ENCODE measurements around the gene RUFY4. TPM values are rescaled to one million over a fixed set of nuclear protein-coding genes. Genes with fewer than 3 reads are reported as not detected.
"Not testable (repeated sequence)": the region's sequence is repeated elsewhere in the genome, so short reads cannot be mapped to it uniquely, and the experiment has no call there.

The RUFY4 gene
- total RNA-seq, 1 donor from 2014 or later, result not detected

GRCh38 chr2:218041302-218042168 is 27.5 kb upstream of the RUFY4 start:
- TF ChIP-seq CTCF (IDR thresholded peaks at IDR 0.05), result no peak
- Mint-ChIP-seq H3K9me3 (ENCODE audit: low read depth) (no peaks in the 10 kb centered on the region), H3K27ac (ENCODE audit: unreplicated experiment) (no peak overlapping the region), H3K4me3 (ENCODE audit: unreplicated experiment) (no peak overlapping the region), H3K36me3 (ENCODE audit: low read depth) (no peaks in the 10 kb centered on the region), H3K27me3 (ENCODE audit: low read depth) (peaks cover 23% of the 10 kb centered on the region), H3K4me1 (ENCODE audit: low read depth) (no peaks in the 10 kb centered on the region)
- no peak for DNase-seq (ENCODE audit: low spot score)

- Mint-ChIP-seq H3K36me3 (ENCODE audit: low read depth) (no peaks in the 10 kb centered on the region), H3K9me3 (ENCODE audit: low read depth) (no peaks in the 10 kb centered on the region), H3K4me3 (ENCODE audit: unreplicated experiment) (no peak overlapping the region), H3K27ac (ENCODE audit: unreplicated experiment) (no peak overlapping the region), H3K4me1 (ENCODE audit: low read depth) (no peaks in the 10 kb centered on the region), H3K27me3 (ENCODE audit: low read depth) (peaks cover 15% of the 10 kb centered on the region)
- no peak for DNase-seq (ENCODE audit: low spot score)
- TF ChIP-seq CTCF (IDR thresholded peaks at IDR 0.05), result no peak
These were observed 26.0 kb upstream of the RUFY4 start for GRCh38 chr2:218043100-218043499.

- no peaks in the 10 kb centered on the region for H3K4me1 Mint-ChIP-seq (ENCODE audit: low read depth)
- TF ChIP-seq CTCF (IDR thresholded peaks at IDR 0.05), result no peak
- H3K27me3 Mint-ChIP-seq (ENCODE audit: low read depth), result peaks cover 18% of the 10 kb centered on the region
- H3K27ac Mint-ChIP-seq (ENCODE audit: unreplicated experiment), result no peak overlapping the region
- H3K9me3 Mint-ChIP-seq (ENCODE audit: low read depth), result no peaks in the 10 kb centered on the region
- DNase-seq (ENCODE audit: low spot score), result no peak
- H3K36me3 Mint-ChIP-seq (ENCODE audit: low read depth), result no peaks in the 10 kb centered on the region
- H3K4me3 Mint-ChIP-seq (ENCODE audit: unreplicated experiment), result no peak overlapping the region
These were observed 25.3 kb upstream of the RUFY4 start for GRCh38 chr2:218043701-218044109.

- H3K4me3 Mint-ChIP-seq (ENCODE audit: unreplicated experiment); H3K9me3 Mint-ChIP-seq (ENCODE audit: low read depth); H3K4me1 Mint-ChIP-seq (ENCODE audit: low read depth); H3K27ac Mint-ChIP-seq (ENCODE audit: unreplicated experiment); H3K36me3 Mint-ChIP-seq (ENCODE audit: low read depth); DNase-seq (ENCODE audit: low spot score): not testable (repeated sequence)
- peaks cover 14% of the 10 kb centered on the region for H3K27me3 Mint-ChIP-seq (ENCODE audit: low read depth)
These were observed 24.5 kb upstream of the RUFY4 start for GRCh38 chr2:218044599-218044998.

GRCh38 chr2:218046238-218046637 is 22.8 kb upstream of the RUFY4 start:
- no peaks in the 10 kb centered on the region for H3K4me1 Mint-ChIP-seq (ENCODE audit: low read depth)
- peaks cover 5% of the 10 kb centered on the region for H3K27me3 Mint-ChIP-seq (ENCODE audit: low read depth)
- peaks cover 2% of the 10 kb centered on the region for H3K36me3 Mint-ChIP-seq (ENCODE audit: low read depth)
- peaks cover 5% of the 10 kb centered on the region for H3K9me3 Mint-ChIP-seq (ENCODE audit: low read depth)
- no peak for TF ChIP-seq CTCF (IDR thresholded peaks at IDR 0.05)
- no peak for DNase-seq (ENCODE audit: low spot score)
- H3K27ac Mint-ChIP-seq (ENCODE audit: unreplicated experiment), result no peak overlapping the region
- H3K4me3 Mint-ChIP-seq (ENCODE audit: unreplicated experiment), result no peak overlapping the region
